ENCODE measurements around the gene PSMD14.

The PSMD14 gene

GRCh38 chr2:161420406-161421074 lies 112.3 kb downstream of the PSMD14 start:
- no peak for DNase-seq

GRCh38 chr2:161421686-161422085 lies 113.5 kb downstream of the PSMD14 start:
- DNase-seq, result no peak

GRCh38 chr2:161422816-161423403 lies 114.7 kb downstream of the PSMD14 start:
- no peak for DNase-seq

- DNase-seq, result no peak
Measured at GRCh38 chr2:161423421-161424393, 115.5 kb downstream of the PSMD14 start.

GRCh38 chr2:161424394-161424769 lies 116.2 kb downstream of the PSMD14 start:
- no peak for DNase-seq

- no peak for DNase-seq
Measured at GRCh38 chr2:161424891-161425727, 116.9 kb downstream of the PSMD14 start.

- no peak for DNase-seq
Measured at GRCh38 chr2:161425728-161426454, 117.7 kb downstream of the PSMD14 start.

- no peak for DNase-seq
Measured at GRCh38 chr2:161426455-161426921, 118.3 kb downstream of the PSMD14 start.

GRCh38 chr2:161426922-161427663 lies 118.9 kb downstream of the PSMD14 start:
- no peak for DNase-seq

- DNase-seq, result no peak
Measured at GRCh38 chr2:161427664-161428587, 119.7 kb downstream of the PSMD14 start.

- no peak for DNase-seq
Measured at GRCh38 chr2:161430386-161430785, 122.2 kb downstream of the PSMD14 start.

- no peak for DNase-seq
Measured at GRCh38 chr2:161432107-161432506, 123.9 kb downstream of the PSMD14 start.

- no peak for DNase-seq
Measured at GRCh38 chr2:161434118-161434517, 125.9 kb downstream of the PSMD14 start.

- DNase-seq, result no peak
Measured at GRCh38 chr2:161436411-161436810, 128.2 kb downstream of the PSMD14 start.

- no peak for DNase-seq
Measured at GRCh38 chr2:161438598-161438997, 130.4 kb downstream of the PSMD14 start.

GRCh38 chr2:161445097-161445496 lies 136.9 kb downstream of the PSMD14 start:
- no peak for DNase-seq

GRCh38 chr2:161448431-161448830 lies 140.2 kb downstream of the PSMD14 start:
- no peak for DNase-seq

All from kidney glomerular epithelial cell (primary cell).